ENCODE measurements around the gene MTG2.

DNA sequence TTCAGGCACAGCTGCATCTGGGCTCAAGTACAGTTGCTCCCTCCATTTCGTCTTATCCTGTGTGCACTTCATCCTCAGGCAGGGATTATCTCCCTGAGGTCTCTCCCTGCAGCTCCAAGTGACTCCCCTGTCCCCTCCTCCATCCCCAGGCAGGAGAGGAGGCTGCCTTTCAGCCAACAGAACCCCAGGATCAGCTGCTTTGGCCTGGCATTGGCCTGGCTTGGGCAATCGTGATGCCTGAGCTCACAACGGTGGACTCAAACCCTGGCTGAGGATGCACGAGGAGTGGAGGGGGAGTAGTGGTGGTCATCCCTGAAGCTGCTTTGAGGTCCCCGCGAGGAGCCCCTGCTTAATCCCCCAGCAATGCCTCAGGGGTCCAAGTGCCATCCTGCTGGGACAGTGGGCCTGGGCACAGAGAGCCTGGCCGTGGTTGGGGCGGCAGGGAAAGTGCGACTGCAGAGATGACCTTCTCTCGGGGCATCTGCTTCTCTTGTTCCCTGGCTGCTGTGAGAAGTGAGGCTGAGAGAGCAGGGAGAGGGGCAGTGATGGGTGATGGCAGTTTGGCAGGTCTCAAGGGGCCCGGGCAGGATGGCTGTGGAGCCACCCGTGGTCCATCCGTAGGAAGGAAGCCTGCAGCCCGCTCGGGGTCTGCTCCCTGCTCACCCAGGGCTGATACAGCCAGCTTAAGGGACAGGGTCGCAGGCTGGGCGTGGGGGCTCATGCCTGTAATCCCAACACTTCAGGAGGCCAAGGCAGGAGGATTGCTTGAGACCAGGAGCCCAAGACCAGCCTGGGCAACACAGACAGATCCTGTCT is 43.2 kb downstream of the MTG2 start:
- TF ChIP-seq POLR2A (IDR thresholded peaks at IDR 0.05) = no peak
- no peak for TF ChIP-seq POLR2AphosphoS5 (IDR thresholded peaks at IDR 0.05)
